Testis (tissue), 3 donors: Measurements from ENCODE around the gene TAS2R40. TPM values are rescaled to one million over a fixed set of nuclear protein-coding genes. Genes with fewer than 3 reads are reported as not detected.

Experiments
- DNase-seq: peaks from one replicate; pipeline ENCODE4 v3.0.0-alpha.2; 2019
- H3K27ac ChIP-seq, 2 donors: fragments of 200-600 bp; sonication (generic); one replicate each; pipeline ENCODE4 v1.5.1; 2019
- H3K27me3 ChIP-seq: fragments of 200-600 bp; sonication (generic); one replicate; pipeline ENCODE4 v1.5.1; 2019
- H3K36me3 ChIP-seq: fragments of 200-600 bp; sonication (generic); one replicate; pipeline ENCODE4 v1.5.1; 2017; ENCODE audit warnings: low read depth; ENCODE audit errors: missing control alignments
- H3K4me1 ChIP-seq: fragments of 200-600 bp; sonication (generic); one replicate; pipeline ENCODE4 v1.5.1; 2019
- H3K4me3 ChIP-seq, 2 donors: fragments of 200-600 bp; sonication (generic); one replicate each; pipeline ENCODE4 v1.5.1; 2017 to 2019
- H3K9me3 ChIP-seq: fragments of 200-600 bp; sonication (generic); one replicate; pipeline ENCODE4 v1.5.1; 2017
- CTCF ChIP-seq, 3 experiments: fragments of 450-650 bp in 2 of 3; fragments of 200-600 bp in 1 of 3; sonication (generic) in 1 of 3; IDR thresholded peaks; one replicate each; pipeline ENCODE4 v1.5.1; 2016 to 2019; ENCODE audit warnings: antibody characterized with exemption in 3 of 3, mild to moderate bottlenecking in 2 of 3, moderate library complexity in 1 of 3
- POLR2A ChIP-seq: fragments of 450-650 bp; IDR thresholded peaks from one replicate; pipeline ENCODE4 v1.6.1; 2017; ENCODE audit warnings: antibody characterized with exemption, mild to moderate bottlenecking, moderate library complexity
- WGBS, 2 donors: methylation state at CpG; one replicate each; pipeline ENCODE4 v1.1.5; 2018; 5-methylcytosine and 5-hydroxymethylcytosine counted together
- intact Hi-C: fragments of 100-400 bp; cut with DNase I; formaldehyde crosslinking; loops from one replicate; pipeline ENCODE4 v1.15.1; 2023; ENCODE audit warnings: low total_unique reads
- polyA plus RNA-seq: library from polyadenylated mRNA; stranded (reverse); fragments of 350-450 nt; fragmentation: Illumina TruSeq; extraction: RNeasy Lipid Tissue Mini Kit (QIAGEN cat#74804); gene quantifications from one replicate; pipeline ENCODE4 v1.2.3, GENCODE V29; 2014; ENCODE audit warnings: low read depth, low replicate concordance; ENCODE audit not compliant: insufficient read depth
- total RNA-seq, 2 donors: library from RNA; depleted of rRNA; stranded (reverse); fragments of >200 nt; gene quantifications; one replicate each; pipeline ENCODE4 v1.2.3, GENCODE V29; 2016

Gene TAS2R40
- total and polyA plus RNA-seq, 3 donors from 2014 or later: not detected

GRCh38 chr7:143244321-143244720 lies 22.5 kb downstream of the TAS2R40 start:
- H3K4me1 ChIP-seq: no peaks in the 10 kb centered on the region
- H3K9me3 ChIP-seq: no peaks in the 10 kb centered on the region
- no peaks in the 10 kb centered on the region for H3K27me3 ChIP-seq
- TF ChIP-seq CTCF (IDR thresholded peaks at IDR 0.05) (no peak), POLR2A (no peak)
- H3K4me3 ChIP-seq: no peak overlapping the region
- 63 to 69% methylated on average over 1 of the region's 1 CpG for WGBS, 2 donors
- DNase-seq: no peak
- H3K27ac ChIP-seq: no peak overlapping the region
- H3K36me3 ChIP-seq: no peaks in the 10 kb centered on the region
- intact Hi-C loops: no loop called here

GRCh38 chr7:143245123-143245522 lies 23.3 kb downstream of the TAS2R40 start:
- Histone ChIP-seq H3K9me3 (no peaks in the 10 kb centered on the region), H3K4me3 (no peak overlapping the region), H3K27me3 (no peaks in the 10 kb centered on the region), H3K4me1 (no peaks in the 10 kb centered on the region), H3K36me3 (no peaks in the 10 kb centered on the region), H3K27ac (no peak overlapping the region)
- DNase-seq: no peak
- WGBS, 2 donors: 68 to 79% methylated on average over 3 of the region's 3 CpGs
- TF ChIP-seq CTCF (IDR thresholded peaks at IDR 0.05): no peak
- TF ChIP-seq POLR2A: no peak
- intact Hi-C loops: no loop called here

GRCh38 chr7:143247372-143247771 lies 25.5 kb downstream of the TAS2R40 start:
- no peak for DNase-seq
- no peak overlapping the region for H3K27ac ChIP-seq
- intact Hi-C loops: no loop called here
- TF ChIP-seq CTCF (IDR thresholded peaks at IDR 0.05): no peak
- no peak overlapping the region for H3K4me3 ChIP-seq
- H3K27me3 ChIP-seq: no peaks in the 10 kb centered on the region
- H3K4me1 ChIP-seq: no peaks in the 10 kb centered on the region
- H3K9me3 ChIP-seq: no peaks in the 10 kb centered on the region
- no peaks in the 10 kb centered on the region for H3K36me3 ChIP-seq
- 71 to 81% methylated on average over 1 of the region's 1 CpG for WGBS, 2 donors

- Histone ChIP-seq H3K4me1 (no peaks in the 10 kb centered on the region), H3K27me3 (no peaks in the 10 kb centered on the region), H3K36me3 (no peaks in the 10 kb centered on the region), H3K4me3 (no peak overlapping the region), H3K9me3 (no peaks in the 10 kb centered on the region), H3K27ac (no peak overlapping the region)
- no peak for TF ChIP-seq CTCF (IDR thresholded peaks at IDR 0.05)
- TF ChIP-seq POLR2A: no peak
- 86 to 94% methylated on average over 2 of the region's 2 CpGs for WGBS, 2 donors
- no peak for DNase-seq
- intact Hi-C loops: no loop called here
Observed at GRCh38 chr7:143248761-143249354, 27.0 kb downstream of the TAS2R40 start.

- intact Hi-C loops: no loop called here
- H3K36me3 ChIP-seq: no peaks in the 10 kb centered on the region
- H3K9me3 ChIP-seq: no peaks in the 10 kb centered on the region
Observed at GRCh38 chr7:143250199-143250598, 28.4 kb downstream of the TAS2R40 start.

More at GRCh38 chr7:143250199-143250598, 28.4 kb downstream of the TAS2R40 start:
- Histone ChIP-seq H3K4me1 (no peaks in the 10 kb centered on the region), H3K4me3 (no peak overlapping the region), H3K27ac (no peak overlapping the region), H3K27me3 (no peaks in the 10 kb centered on the region)
- no peak for DNase-seq
- TF ChIP-seq POLR2A (no peak), CTCF (IDR thresholded peaks at IDR 0.05) (no peak)
